ENCODE measurements around the gene PDE10A. TPM values are rescaled to one million over a fixed set of nuclear protein-coding genes. Genes with fewer than 3 reads are reported as not detected.

Gene PDE10A
- total RNA-seq, 1 experiment from 2014 or later: 3.1 TPM

- ATAC-seq (no peak), DNase-seq (ENCODE audit: low spot score) (no peak)
- no peak overlapping the region for H3K4me3 Mint-ChIP-seq
- CTCF ChIA-PET: no interaction called here
- H3K4me1 Mint-ChIP-seq: peaks cover 2% of the 10 kb centered on the region; the same call in 1 of the 2 replicates
- no peak for TF ChIP-seq MXD4 (CRISPR knock-in tag; IDR thresholded peaks at IDR 0.05; ENCODE audit: borderline replicate concordance)
- TF ChIP-seq ZNF263 (CRISPR knock-in tag; IDR thresholded peaks at IDR 0.05; ENCODE audit: low read depth): no peak
- TF ChIP-seq, protein P1, sequence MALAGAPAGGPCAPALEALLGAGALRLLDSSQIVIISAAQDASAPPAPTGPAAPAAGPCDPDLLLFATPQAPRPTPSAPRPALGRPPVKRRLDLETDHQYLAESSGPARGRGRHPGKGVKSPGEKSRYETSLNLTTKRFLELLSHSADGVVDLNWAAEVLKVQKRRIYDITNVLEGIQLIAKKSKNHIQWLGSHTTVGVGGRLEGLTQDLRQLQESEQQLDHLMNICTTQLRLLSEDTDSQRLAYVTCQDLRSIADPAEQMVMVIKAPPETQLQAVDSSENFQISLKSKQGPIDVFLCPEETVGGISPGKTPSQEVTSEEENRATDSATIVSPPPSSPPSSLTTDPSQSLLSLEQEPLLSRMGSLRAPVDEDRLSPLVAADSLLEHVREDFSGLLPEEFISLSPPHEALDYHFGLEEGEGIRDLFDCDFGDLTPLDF (CRISPR knock-in tag; IDR thresholded peaks at IDR 0.05): no peak
- no peak for TF ChIP-seq ERG (CRISPR knock-in tag; IDR thresholded peaks at IDR 0.05)
- TF ChIP-seq NFYB (CRISPR knock-in tag; conservative IDR thresholded peaks at IDR 0.05; ENCODE audit: low read depth): no peak
- no peak for TF ChIP-seq ELF4 (CRISPR knock-in tag; IDR thresholded peaks at IDR 0.05; ENCODE audit: low read depth)
- TF ChIP-seq, protein P2, sequence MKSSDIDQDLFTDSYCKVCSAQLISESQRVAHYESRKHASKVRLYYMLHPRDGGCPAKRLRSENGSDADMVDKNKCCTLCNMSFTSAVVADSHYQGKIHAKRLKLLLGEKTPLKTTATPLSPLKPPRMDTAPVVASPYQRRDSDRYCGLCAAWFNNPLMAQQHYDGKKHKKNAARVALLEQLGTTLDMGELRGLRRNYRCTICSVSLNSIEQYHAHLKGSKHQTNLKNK (CRISPR knock-in tag; IDR thresholded peaks at IDR 0.05): no peak
- TF ChIP-seq EMX1 (CRISPR knock-in tag; IDR thresholded peaks at IDR 0.05): no peak
- no peak for TF ChIP-seq SMAD3 (CRISPR knock-in tag; IDR thresholded peaks at IDR 0.05; ENCODE audit: borderline replicate concordance)
- TF ChIP-seq, protein P3, sequence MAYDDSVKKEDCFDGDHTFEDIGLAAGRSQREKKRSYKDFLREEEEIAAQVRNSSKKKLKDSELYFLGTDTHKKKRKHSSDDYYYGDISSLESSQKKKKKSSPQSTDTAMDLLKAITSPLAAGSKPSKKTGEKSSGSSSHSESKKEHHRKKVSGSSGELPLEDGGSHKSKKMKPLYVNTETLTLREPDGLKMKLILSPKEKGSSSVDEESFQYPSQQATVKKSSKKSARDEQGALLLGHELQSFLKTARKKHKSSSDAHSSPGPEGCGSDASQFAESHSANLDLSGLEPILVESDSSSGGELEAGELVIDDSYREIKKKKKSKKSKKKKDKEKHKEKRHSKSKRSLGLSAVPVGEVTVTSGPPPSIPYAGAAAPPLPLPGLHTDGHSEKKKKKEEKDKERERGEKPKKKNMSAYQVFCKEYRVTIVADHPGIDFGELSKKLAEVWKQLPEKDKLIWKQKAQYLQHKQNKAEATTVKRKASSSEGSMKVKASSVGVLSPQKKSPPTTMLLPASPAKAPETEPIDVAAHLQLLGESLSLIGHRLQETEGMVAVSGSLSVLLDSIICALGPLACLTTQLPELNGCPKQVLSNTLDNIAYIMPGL (CRISPR knock-in tag; IDR thresholded peaks at IDR 0.05): no peak
- POLR2A ChIA-PET: no interaction called here
- no peaks in the 10 kb centered on the region; the same call in 1 of the 2 replicates for H3K27me3 Mint-ChIP-seq (ENCODE audit: low read depth)
- H3K27ac Mint-ChIP-seq: no peak overlapping the region
- no peaks in the 10 kb centered on the region for H3K36me3 Mint-ChIP-seq
- peaks cover 15% of the 10 kb centered on the region for H3K9me3 Mint-ChIP-seq
These were observed 34.1 kb upstream of the PDE10A start for GRCh38 chr6:165697171-165697570.

- ChIA-PET CTCF (interaction anchor here (1.2 kb wide), 1 partner anchor 337 kb away, joined by 3 read pairs; no protein-coding TSS in a partner anchor), POLR2A (no interaction called here)
- H3K27me3 Mint-ChIP-seq (ENCODE audit: low read depth): no peaks in the 10 kb centered on the region; the same call in 1 of the 2 replicates
- H3K36me3 Mint-ChIP-seq: no peaks in the 10 kb centered on the region
- peaks cover 2% of the 10 kb centered on the region; the same call in 1 of the 2 replicates for H3K4me1 Mint-ChIP-seq
- no peak for DNase-seq (ENCODE audit: low spot score)
- no peak overlapping the region for H3K4me3 Mint-ChIP-seq
- H3K9me3 Mint-ChIP-seq: peaks cover 15% of the 10 kb centered on the region
- H3K27ac Mint-ChIP-seq: no peak overlapping the region
- no peak for ATAC-seq
- TF ChIP-seq JUN (CRISPR knock-in tag; IDR thresholded peaks at IDR 0.05) (no peak), GABPB1 (CRISPR knock-in tag; IDR thresholded peaks at IDR 0.05) (no peak), MYBL2 (CRISPR knock-in tag; IDR thresholded peaks at IDR 0.05) (no peak), ZNF263 (CRISPR knock-in tag; IDR thresholded peaks at IDR 0.05; ENCODE audit: low read depth) (no peak), PRDM15 (CRISPR knock-in tag; IDR thresholded peaks at IDR 0.05) (no peak), ZNF317 (CRISPR knock-in tag; IDR thresholded peaks at IDR 0.05; ENCODE audit: borderline replicate concordance, low read depth) (no peak), ZSCAN18 (CRISPR knock-in tag; IDR thresholded peaks at IDR 0.05) (no peak), NR3C1 (CRISPR knock-in tag; conservative IDR thresholded peaks at IDR 0.05; ENCODE audit: low read depth) (no peak), MLX (CRISPR knock-in tag; IDR thresholded peaks at IDR 0.05) (no peak), ZNF232 (CRISPR knock-in tag; IDR thresholded peaks at IDR 0.05) (no peak), NFATC4 (CRISPR knock-in tag; IDR thresholded peaks at IDR 0.05) (no peak), IRF1 (CRISPR knock-in tag; IDR thresholded peaks at IDR 0.05) (no peak), NR1H2 (CRISPR knock-in tag; IDR thresholded peaks at IDR 0.05) (no peak)
These were observed 32.9 kb upstream of the PDE10A start for GRCh38 chr6:165695722-165696515.

Data from WTC11 (cell line).